Fibroblast of mammary gland (primary cell): ENCODE measurements around the gene MSS51.

ENCODE experiments used
- DNase-seq: peaks from one replicate; pipeline ENCODE4 v3.0.0-alpha.2; 2010; ENCODE audit warnings: low read depth
- H3K4me3 ChIP-seq: 2 replicates; pipeline ENCODE4 v1.5.1; 2011; ENCODE audit warnings: low read depth, mild to moderate bottlenecking, low read length, moderate library complexity; ENCODE audit not compliant: control insufficient read depth
- CTCF ChIP-seq: conservative IDR thresholded peaks from 2 replicates; pipeline ENCODE4 v1.5.1; 2011; ENCODE audit warnings: low read depth, low read length, inconsistent platforms; ENCODE audit not compliant: control insufficient read depth, insufficient read depth

Gene MSS51

GRCh38 chr10:73465978-73466726 lies 32.8 kb upstream of the MSS51 start:
- DNase-seq, result no peak
- H3K4me3 ChIP-seq, result no peak overlapping the region
- TF ChIP-seq CTCF, result no peak

GRCh38 chr10:73460897-73461296 lies 27.5 kb upstream of the MSS51 start:
- DNase-seq, result no peak
- no peak for TF ChIP-seq CTCF
- H3K4me3 ChIP-seq, result no peak overlapping the region

DNA sequence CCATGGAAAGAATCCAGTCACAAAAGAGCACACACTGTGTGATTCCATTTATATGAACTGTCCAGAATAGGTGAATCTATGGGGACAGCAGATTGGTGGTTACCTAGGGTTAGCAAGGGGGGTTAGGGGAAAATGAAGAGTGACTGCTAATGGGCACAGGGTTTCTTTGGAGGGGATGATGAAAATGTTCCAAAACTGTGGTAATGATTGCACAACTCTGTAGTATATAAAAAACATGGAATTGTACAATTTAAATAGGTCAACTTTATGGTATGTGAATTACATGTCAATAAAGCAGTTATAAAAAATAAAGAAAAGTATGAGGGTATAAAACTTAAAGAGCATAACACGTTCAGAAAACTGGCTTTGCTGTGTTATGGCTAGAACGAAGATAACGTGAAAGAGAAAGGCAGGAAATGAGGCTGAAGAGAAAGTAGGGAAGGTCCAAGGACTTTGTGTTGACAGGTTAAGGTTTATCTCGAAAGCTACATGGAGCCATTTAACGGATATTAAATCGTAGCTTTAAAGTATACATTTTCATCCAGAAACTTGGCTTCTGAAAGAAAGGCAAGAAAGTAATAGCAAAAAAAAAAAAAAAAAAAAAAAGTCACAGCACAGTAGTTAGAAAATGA lies 26.4 kb upstream of the MSS51 start:
- no peak for TF ChIP-seq CTCF
- no peak overlapping the region for H3K4me3 ChIP-seq
- no peak for DNase-seq

GRCh38 chr10:73456187-73456890 lies 23.0 kb upstream of the MSS51 start:
- H3K4me3 ChIP-seq, result no peak overlapping the region
- TF ChIP-seq CTCF, result no peak
- DNase-seq, result no peak

DNA sequence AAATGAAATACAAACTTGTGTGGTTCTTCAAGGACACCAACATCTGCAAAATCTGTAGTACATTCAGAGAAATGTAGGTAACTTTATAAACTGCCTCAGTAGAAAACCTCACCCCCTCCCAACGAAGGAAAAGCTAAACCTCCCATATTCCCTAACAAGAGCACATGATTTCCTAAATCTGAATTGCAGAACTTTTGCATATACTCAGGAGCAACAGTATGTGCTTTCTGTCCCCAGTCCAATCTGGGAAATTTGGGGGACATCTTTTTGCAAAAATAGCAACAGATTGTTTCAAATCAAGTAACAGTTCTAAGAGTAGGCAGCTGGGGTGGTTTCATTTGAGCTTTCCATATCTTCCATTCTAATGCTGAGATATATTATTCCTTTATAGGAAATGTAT lies 15.8 kb upstream of the MSS51 start:
- no peak for TF ChIP-seq CTCF
- DNase-seq, result no peak
- H3K4me3 ChIP-seq, result no peak overlapping the region

GRCh38 chr10:73448384-73448783 lies 15.0 kb upstream of the MSS51 start:
- no peak for DNase-seq
- no peak for TF ChIP-seq CTCF
- no peak overlapping the region for H3K4me3 ChIP-seq
